OCI-LY3 (cell line): ENCODE results near the gene IZUMO4.

Experiments used
- CTCF ChIP-seq: fragments of 200-600, 300-600 bp; sonication (generic); IDR thresholded peaks from 2 replicates; pipeline ENCODE4 v1.5.1; 2014; ENCODE audit warnings: antibody characterized with exemption, low read length, low read depth
- EZH2phosphoT487 ChIP-seq: fragments of 200-600 bp; shearing (Covaris generic); IDR thresholded peaks from 2 replicates; pipeline ENCODE4 v1.6.1; 2018; ENCODE audit warnings: antibody characterized with exemption, mixed run types, low read depth

DNA sequence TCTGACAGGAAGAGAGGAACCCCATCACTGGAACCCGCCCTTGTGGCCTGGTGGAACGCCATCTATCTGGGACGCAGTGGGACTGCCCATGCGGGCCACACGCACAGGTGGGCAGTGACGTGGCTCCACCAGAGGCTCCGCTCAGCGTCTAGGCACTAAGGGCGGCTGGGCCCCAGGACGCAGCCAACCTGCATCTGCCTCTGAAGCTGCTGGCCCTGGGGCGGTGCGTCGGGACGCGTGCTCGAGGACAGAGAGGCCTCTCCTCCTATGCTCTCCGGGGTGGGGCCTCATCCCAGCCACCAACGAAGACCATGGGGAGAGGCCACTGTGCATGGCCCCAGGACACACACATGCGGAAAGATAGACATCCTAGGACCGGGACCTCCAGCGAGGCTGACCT, 18.1 kb downstream of the IZUMO4 start:
- TF ChIP-seq EZH2phosphoT487 (no peak), CTCF (no peak)
